GM12873 (cell line): ENCODE results near the gene OMA1.

Experiments used
- CTCF ChIP-seq: IDR thresholded peaks from 2 replicates; pipeline ENCODE4 v1.5.1; 2012; ENCODE audit warnings: low read depth, mild to moderate bottlenecking, moderate library complexity, low read length, control low read depth; ENCODE audit not compliant: insufficient read depth; ENCODE audit errors: missing control alignments

Gene OMA1

DNA sequence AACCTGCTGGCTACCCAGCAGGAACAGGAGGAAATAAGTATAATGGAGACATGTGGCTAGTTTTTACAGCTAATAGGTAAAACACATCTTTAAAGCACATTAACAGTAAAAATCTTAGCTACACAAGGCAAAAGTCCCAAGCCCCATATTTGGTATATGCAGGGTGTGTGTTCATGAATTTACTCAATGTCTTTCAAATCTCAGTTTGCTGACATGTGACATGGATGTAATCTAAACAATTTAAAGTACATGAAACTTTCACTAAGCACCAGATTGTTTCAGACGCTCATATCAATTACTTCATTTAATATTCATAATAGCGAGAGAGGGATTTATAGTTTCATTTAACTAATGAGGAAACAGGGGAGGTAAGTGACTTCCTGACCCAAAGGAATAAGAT is 26.6 kb upstream of the OMA1 start:
- no peak for TF ChIP-seq CTCF

DNA sequence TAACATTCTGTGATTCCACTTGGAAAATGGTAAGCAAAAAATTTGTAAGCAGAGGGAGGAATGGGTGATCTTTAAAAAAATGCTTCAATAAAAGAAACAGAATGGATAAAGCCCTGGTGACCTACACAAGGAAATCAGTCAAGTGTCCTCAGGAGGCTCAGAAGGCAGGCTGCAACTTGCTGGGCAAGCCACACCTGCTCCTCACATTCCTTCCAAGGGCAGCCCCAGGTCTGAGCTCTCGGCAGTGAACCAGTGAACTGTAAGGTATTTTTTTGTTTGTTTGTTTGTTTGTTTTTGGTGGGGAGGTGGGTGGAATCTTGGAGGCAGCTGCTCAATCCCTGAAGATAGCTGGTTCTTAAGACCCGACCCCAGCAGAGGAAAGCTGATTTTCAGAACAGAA is 26.2 kb upstream of the OMA1 start:
- TF ChIP-seq CTCF, result no peak

- TF ChIP-seq CTCF, result no peak
Observed at GRCh38 chr1:58571616-58572015, 25.1 kb upstream of the OMA1 start.

GRCh38 chr1:58570817-58571216 is 24.3 kb upstream of the OMA1 start:
- no peak for TF ChIP-seq CTCF

- no peak for TF ChIP-seq CTCF
Observed at GRCh38 chr1:58570094-58570493, 23.6 kb upstream of the OMA1 start.

- TF ChIP-seq CTCF, result no peak
Observed at GRCh38 chr1:58568911-58569310, 22.4 kb upstream of the OMA1 start.

- no peak for TF ChIP-seq CTCF
Observed at GRCh38 chr1:58568271-58568860, 21.8 kb upstream of the OMA1 start.
